NCI-H2081 (cell line): ENCODE results near the gene ITPK1.

Source experiments
- DNase-seq, 2 experiments: peaks; one replicate each; lab custom pipeline; 2025; lab: John Stamatoyannopoulos, UW

ITPK1 gene

GRCh38 chr14:93061380-93062012 is 54.2 kb downstream of the ITPK1 start:
- DNase-seq, result no peak

GRCh38 chr14:93060841-93061240 is 54.9 kb downstream of the ITPK1 start:
- DNase-seq, result no peak

- DNase-seq, result no peak
Observed at GRCh38 chr14:93059917-93060545, 55.7 kb downstream of the ITPK1 start.

GRCh38 chr14:93059260-93059659 is 56.5 kb downstream of the ITPK1 start:
- no peak for DNase-seq

DNA sequence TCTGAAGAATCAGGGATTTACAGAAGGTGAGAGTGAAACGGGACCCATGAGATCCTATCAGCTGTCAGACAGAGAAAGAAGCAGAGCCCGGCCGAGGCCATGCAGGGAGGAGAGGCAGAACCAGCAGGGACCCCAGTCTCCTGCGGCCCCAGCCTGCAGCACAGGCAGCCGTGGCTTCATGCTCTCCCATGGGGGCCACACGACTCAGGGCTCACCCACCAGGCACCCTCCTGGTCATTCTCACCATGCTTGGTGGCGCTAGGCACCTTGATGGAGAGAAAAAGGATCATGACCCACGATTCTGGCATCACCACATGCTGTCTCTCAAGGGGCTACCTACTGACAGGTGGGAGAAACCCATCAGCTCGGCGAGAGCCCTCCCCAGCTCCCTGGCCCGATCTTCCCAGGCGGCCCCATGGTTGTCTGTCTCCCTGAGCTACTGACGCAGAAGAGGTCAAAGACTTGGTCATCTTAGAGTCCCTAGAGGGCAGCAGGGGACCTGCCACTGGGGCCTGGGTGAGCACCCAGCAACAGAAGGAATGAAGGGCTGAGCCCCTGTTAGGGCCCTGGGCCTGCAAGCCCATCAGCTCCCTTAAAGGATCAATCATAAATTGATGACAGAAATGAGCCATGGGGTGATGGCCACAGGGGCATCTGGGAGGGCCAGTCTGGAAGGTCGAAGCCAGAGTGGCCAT is 58.0 kb downstream of the ITPK1 start:
- no peak for DNase-seq

GRCh38 chr14:93056840-93057585 is 58.7 kb downstream of the ITPK1 start:
- DNase-seq, result no peak

DNA sequence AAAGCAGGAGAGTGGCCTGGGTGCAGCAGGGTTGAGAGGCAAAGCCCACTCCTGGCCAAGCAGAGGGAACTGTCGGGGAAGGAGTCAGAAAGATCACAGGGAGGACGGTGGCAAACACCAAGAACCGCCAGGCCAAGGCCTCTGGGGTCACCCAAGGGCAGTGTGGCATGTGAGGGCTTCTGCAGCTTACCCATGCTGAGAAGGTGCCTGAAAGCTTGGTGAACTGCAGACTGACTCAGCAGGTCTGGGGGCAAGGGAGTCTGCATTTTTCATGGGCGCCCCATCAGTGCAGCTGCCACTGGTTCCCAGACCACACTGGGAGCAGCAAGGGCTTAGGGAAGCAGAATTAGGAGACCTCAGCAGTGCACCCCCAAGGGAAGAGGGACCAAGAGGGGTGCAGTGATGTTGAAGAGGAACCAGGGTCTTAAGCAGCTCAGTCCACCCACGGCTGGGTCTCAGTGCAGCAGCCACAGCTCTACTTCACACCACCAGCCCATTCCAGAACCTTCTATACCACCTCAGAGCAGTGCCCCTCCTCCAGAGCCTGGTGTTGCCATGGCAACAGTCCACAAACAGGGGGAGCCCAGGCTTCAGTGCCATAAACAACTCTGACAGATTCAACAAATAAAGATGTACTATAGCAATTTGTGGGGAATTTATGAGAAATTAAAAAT is 59.4 kb downstream of the ITPK1 start:
- no peak for DNase-seq

DNA sequence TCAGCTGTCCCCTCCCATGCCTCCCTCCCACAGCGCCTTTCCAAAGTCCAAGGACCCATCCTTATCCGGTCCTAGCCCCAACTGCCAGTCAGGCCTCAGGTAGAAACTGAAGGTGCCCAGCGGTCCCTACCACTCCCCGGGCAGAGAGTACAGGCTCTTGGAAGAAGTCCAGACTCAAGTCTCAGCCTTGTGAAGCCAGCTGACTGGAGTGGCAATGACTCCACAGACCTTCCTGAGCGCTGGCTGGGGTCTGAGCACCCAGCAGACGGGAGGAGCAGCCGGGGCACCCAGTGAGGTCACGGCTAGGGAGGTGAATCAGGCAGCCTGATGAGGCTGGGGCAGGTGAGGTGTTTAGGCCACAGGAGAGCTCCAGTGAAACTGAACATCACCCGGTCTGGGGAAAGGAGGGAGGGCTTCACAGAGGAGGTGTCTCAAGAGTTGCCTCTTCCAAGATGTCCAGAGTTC is 60.0 kb downstream of the ITPK1 start:
- no peak for DNase-seq

- no peak for DNase-seq
Observed at GRCh38 chr14:93054876-93055275, 60.8 kb downstream of the ITPK1 start.

DNA sequence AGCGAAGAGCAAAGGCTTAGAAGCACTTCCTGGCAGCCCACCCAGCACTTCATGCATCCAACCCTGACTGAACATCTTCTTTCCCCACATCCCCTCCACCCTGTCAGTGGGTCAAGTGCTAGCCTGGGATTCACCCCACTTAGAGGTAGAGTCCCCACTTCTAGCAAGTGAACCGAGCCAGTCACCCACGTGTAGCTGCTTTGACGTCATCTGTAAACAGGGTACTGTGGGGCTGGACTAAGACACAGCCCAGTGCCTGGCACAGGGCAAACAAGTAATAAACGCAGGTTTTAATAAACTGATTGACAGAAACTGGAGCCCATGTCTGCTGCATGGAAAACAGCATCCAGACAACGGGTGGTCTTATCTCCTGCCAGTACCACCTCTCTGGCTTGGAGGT is 61.7 kb downstream of the ITPK1 start:
- no peak for DNase-seq

DNA sequence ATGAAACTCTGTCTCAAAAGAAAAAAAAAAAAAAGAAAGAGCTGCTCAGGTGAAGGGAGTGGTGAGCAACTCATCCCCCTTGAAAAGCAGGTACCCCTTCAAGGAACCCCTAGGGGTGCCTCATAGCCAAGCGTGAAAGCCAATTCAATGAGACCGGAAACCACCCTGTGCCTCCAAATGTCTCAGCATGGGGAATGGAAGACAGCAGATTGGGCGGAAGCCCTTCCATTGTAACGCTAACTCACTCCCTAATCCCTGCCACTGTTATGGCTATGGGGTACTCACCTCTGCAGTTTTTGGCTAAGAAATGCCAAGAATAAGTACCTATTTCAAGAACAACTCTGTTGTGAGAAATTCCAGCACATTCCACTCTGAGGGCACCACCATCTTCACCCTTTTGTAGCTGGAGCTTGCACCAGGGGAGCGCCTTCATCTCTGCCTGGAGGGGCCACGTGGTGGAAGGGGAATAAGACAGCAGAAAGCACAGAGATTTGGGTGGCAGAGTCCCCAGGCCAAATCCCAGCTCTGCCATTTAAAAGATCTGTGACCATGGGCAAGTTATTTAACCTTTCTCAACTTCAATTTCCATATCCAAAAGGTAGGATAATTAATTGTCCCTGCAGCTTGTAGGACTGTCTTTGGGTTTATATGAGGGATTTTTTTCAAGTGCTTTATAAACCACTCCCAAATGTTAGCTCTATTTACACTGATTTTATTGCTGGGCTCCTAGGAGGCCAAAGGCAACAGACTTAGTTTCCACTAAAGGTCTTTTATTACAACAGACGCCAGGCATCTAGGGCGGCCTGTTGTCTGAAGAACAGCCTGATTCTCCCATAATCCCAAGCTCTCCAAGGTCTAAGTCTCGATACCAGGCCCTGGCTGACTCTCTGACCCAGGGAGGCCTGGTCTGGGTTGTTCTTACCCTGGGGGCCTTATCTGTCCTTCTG is 63.9 kb downstream of the ITPK1 start:
- no peak for DNase-seq

DNA sequence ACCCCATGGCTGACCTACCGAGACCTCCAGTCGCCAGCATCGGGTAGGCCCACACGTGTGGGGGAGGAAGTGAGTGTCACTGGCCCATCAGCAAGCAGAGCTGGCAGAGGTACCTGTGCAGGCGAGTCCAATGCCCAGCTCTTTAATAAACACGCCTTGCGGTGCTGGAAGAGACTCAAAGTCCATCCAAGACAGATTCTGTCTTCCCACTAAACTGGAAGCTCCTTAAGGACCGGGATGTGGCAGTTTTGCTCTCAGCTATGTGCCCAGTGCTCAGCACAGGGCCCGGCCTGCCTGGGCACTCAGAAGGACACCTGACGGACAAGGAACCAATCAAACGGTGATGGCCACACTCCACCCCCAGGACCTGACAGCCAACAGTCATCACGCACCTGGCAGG is 65.0 kb downstream of the ITPK1 start:
- DNase-seq, result no peak

DNA sequence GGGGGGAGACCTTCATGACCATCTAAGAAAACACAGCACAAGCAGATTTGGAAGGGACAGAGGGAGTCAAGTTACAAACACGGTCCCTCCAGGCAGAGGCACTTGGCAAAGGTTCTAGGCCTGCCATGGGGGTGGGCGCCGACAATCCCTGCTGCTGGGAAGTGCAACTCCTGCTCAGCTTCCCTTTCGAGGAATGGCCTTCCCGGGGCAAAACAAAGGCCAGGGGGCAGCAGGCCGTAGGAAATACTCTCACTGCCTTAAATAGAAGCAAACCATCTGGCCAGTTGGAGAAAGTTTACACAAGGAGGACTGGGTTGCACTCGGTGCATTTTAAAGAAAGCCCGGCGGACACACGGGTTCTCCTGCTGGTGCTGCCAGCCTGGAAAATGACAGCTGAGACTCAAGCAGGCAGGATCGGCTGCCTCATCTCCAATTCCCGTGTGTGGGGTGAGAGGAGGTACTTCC is 65.8 kb downstream of the ITPK1 start:
- no peak for DNase-seq

DNA sequence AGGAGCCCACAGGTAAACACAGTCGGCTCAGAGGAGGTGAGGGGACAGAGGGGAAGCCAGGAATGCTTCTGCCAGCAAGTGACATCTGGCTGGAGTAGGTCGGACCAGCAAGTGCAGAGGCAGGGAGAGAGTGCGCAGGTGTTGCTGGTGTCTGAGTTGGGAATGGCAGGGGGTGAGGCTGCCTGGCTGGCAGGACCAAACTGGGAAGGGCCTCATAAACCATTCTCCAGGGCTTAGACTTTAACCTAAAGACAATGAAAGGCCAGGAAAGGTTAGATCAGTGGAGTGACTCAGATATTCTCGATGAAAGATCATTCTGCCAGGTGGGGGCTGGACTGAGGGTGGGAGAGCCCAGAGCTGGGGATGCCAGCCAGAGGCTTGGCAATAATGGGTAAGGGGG is 66.4 kb downstream of the ITPK1 start:
- no peak for DNase-seq

DNA sequence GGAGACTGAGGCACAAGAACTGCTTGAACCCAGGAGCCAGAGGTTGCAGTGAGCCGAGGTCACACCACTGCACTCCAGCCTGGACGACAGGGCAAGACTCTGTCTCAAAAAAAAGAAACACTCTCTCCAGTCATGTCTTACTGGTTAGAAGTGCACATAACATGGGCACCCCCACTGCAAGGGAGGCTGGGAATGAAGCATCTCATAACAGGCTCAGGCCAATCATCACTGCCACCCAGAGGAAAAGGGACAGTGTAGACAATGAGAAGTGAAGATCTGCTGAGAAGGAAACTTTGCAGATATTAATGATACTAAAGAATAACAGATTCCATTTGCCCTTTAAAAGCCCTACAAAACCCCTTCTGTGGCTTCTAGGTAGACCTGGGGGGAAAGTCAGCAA is 66.9 kb downstream of the ITPK1 start:
- DNase-seq, result no peak

GRCh38 chr14:93047661-93048060 is 68.1 kb downstream of the ITPK1 start:
- no peak for DNase-seq

DNA sequence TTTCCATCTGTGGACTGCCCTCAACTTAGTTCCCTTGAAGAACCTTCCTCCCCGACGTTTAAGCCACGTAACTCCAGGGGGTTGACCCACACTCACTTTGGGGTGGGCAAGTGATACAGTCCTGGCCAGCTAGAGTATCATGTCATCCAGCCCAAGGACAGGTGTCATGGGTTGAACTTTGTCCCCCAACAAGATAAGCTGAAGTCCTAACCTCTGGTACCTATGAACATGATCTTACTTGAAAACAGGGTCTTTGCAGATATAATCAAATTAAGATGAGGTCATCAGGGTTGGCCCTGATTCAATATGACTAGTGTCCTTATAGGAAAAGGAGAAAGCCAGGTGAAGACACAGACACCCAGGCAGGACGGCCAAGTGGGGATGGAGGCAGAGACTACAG is 68.6 kb downstream of the ITPK1 start:
- no peak for DNase-seq

DNA sequence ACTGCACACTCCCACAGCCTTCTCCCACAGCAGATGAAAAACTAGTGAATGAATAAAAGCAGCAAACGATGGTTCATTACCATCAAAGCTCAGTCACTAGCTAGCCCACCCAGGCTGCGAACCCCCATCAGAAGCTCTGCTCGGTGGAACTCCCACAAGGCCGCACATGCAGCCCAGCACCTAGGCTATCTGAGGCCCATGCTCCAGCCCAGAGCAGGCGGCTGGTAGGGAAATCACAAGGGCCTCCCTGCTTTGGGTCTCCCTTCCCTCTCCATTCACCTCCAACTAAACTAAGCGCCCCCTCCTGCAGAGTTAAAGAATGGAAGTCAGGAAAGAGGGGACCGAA is 69.0 kb downstream of the ITPK1 start:
- DNase-seq, result no peak

GRCh38 chr14:93045965-93046704 is 69.6 kb downstream of the ITPK1 start:
- DNase-seq, result no peak

- no peak for DNase-seq
Observed at GRCh38 chr14:93045211-93045674, 70.5 kb downstream of the ITPK1 start.
